K562 (cell line): ENCODE results near the gene HNRNPH1. TPM values are rescaled to one million over a fixed set of nuclear protein-coding genes. Genes with fewer than 3 reads are reported as not detected.

Source experiments
- CAMTA2 ChIP-seq: fragments of 250-450 bp; sonication (Bioruptor Pico); conservative IDR thresholded peaks from 2 replicates; pipeline ENCODE4 v1.5.1; 2022
- CBFA2T3 ChIP-seq: fragments of 450-650 bp; IDR thresholded peaks from 2 replicates; pipeline ENCODE4 v1.6.1; 2017
- CSDE1 ChIP-seq, 2 experiments: fragments of 450-650 bp; IDR thresholded peaks; 2 replicates each; pipeline ENCODE4 v1.6.1; 2016; ENCODE audit warnings: mild to moderate bottlenecking in 1 of 2
- CTBP1 ChIP-seq: fragments of 450-650 bp; IDR thresholded peaks from 2 replicates; pipeline ENCODE4 v1.6.1; 2016; ENCODE audit warnings: borderline replicate concordance
- DEAF1 ChIP-seq: fragments of 450-650 bp; formaldehyde crosslinking; IDR thresholded peaks from 2 replicates; pipeline ENCODE4 v1.4.0; 2020; ENCODE audit warnings: mild to moderate bottlenecking, moderate library complexity
- FOS ChIP-seq: IDR thresholded peaks from 3 replicates; pipeline ENCODE4 v1.6.1; 2011; ENCODE audit not compliant: insufficient read length; ENCODE audit errors: extremely low read depth
- HMBOX1 ChIP-seq: sonication (generic); IDR thresholded peaks from 2 replicates; pipeline ENCODE4 v1.6.1; 2016
- MEIS2 ChIP-seq: fragments of 450-650 bp; IDR thresholded peaks from 2 replicates; pipeline ENCODE4 v1.6.1; 2014; ENCODE audit warnings: mild to moderate bottlenecking; ENCODE audit not compliant: partially characterized antibody
- MTA2 ChIP-seq: fragments of 450-650 bp; IDR thresholded peaks from 2 replicates; pipeline ENCODE4 v1.6.1; 2016; ENCODE audit warnings: low read depth
- NR0B1 ChIP-seq: fragments of 450-650 bp; IDR thresholded peaks from one replicate; pipeline ENCODE4 v1.6.1; 2018; ENCODE audit warnings: mild to moderate bottlenecking, moderate library complexity; ENCODE audit not compliant: partially characterized antibody
- POLR2G ChIP-seq: fragments of 200-400 bp; formaldehyde crosslinking; IDR thresholded peaks from 2 replicates; pipeline ENCODE4 v1.6.1; 2017; ENCODE audit warnings: low read depth, mild to moderate bottlenecking, antibody characterized with exemption, low read length, moderate library complexity
- POLR3A ChIP-seq: IDR thresholded peaks from 2 replicates; pipeline ENCODE4 v1.6.1; 2011; ENCODE audit warnings: borderline replicate concordance, mild to moderate bottlenecking, moderate library complexity; ENCODE audit not compliant: insufficient read length, insufficient read depth; ENCODE audit errors: extremely low read depth
- SETDB1 ChIP-seq: IDR thresholded peaks from one replicate; pipeline ENCODE4 v1.6.1; 2012; ENCODE audit warnings: low read length, control low read depth, inconsistent platforms
- TSC22D4 ChIP-seq: fragments of 450-650 bp; IDR thresholded peaks from 2 replicates; pipeline ENCODE4 v1.6.1; 2016; ENCODE audit warnings: missing genetic modification characterization, missing biosample characterization, control low read depth
- YBX1 ChIP-seq: fragments of 450-650 bp; IDR thresholded peaks from 2 replicates; pipeline ENCODE4 v1.7.1; 2016; ENCODE audit warnings: mild to moderate bottlenecking
- ZBTB34 ChIP-seq: fragments of 250-450 bp; sonication (Bioruptor Pico); IDR thresholded peaks from 2 replicates; pipeline ENCODE4 v1.8.0; 2021; ENCODE audit warnings: mild to moderate bottlenecking, moderate library complexity
- ZEB2 ChIP-seq: fragments of 450-650 bp; IDR thresholded peaks from 2 replicates; pipeline ENCODE4 v1.6.1; 2016
- ZNF165 ChIP-seq: fragments of 250-450 bp; sonication (Bioruptor Pico); IDR thresholded peaks from 2 replicates; pipeline ENCODE4 v1.4.0; 2020; ENCODE audit warnings: borderline replicate concordance
- ZNF253 ChIP-seq: fragments of 250-450 bp; sonication (Bioruptor Pico); conservative IDR thresholded peaks from 2 replicates; pipeline ENCODE4 v1.6.1; 2021; ENCODE audit warnings: mild to moderate bottlenecking
- ZNF398 ChIP-seq: fragments of 250-450 bp; sonication (Bioruptor Pico); IDR thresholded peaks from 2 replicates; pipeline ENCODE4 v1.8.0; 2021; ENCODE audit warnings: moderate library complexity, mild to moderate bottlenecking, inconsistent platforms
- ZNF431 ChIP-seq: sonication (generic); formaldehyde crosslinking; IDR thresholded peaks from 2 replicates; pipeline ENCODE4 v1.8.0; 2022; ENCODE audit warnings: mild to moderate bottlenecking, missing genetic modification reagents
- ZNF780A ChIP-seq: fragments of 250-450 bp; sonication (Bioruptor Pico); IDR thresholded peaks from 2 replicates; pipeline ENCODE4 v1.5.0; 2021; ENCODE audit warnings: mild to moderate bottlenecking
- polyA plus RNA-seq, 8 experiments: library from polyadenylated mRNA; depleted of rRNA in 4 of 8; stranded (reverse) in 5 of 8; unstranded in 3 of 8; fragments of >200 nt; fragmentation: Nextera tagmentation in 2 of 8; fragmentation: Illumina TruSeq in 1 of 8; extraction: Ambion mirVana in 2 of 8; extraction: Trizol in 1 of 8; gene quantifications; 2 replicates each; pipeline versions ENCODE4 v1.2.1 to v1.2.3, GENCODE V29; 2011 to 2014; ENCODE audit warnings: inconsistent platforms in 1 of 8, missing spikeins in 1 of 8
- total RNA-seq, 7 experiments: library from RNA; depleted of rRNA in 6 of 7; stranded (reverse); fragments of >200 nt in 6 of 7; fragmentation: Illumina TruSeq in 2 of 7; extraction: Trizol in 2 of 7; gene quantifications; 2 replicates each; pipeline versions ENCODE4 v1.2.1 to v1.2.3, GENCODE V29; 2011 to 2021; ENCODE audit warnings: low replicate concordance in 1 of 7

The HNRNPH1 gene
- total and polyA plus RNA-seq, 9 of the 15 experiments (the other 6 are each of a cell fraction or from before 2014, with no cell fraction given): 103 to 656 (median 561) TPM

GRCh38 chr5:179612577-179613459, 10.7 kb downstream of the HNRNPH1 start (continued):
- TF ChIP-seq NR0B1 (no peak), ZNF165 (CRISPR knock-in tag) (no peak), ZBTB34 (CRISPR knock-in tag) (no peak), DEAF1 (CRISPR knock-in tag) (0 out of 2 replicates have a peak, but pooled peaks have one; percentile 6), POLR3A (no peak), CSDE1 (IDR thresholded peaks at IDR 0.05) (0 out of 4 replicates have a peak, but pooled peaks of 1 of the 2 experiments have one; percentile 24), YBX1 (no peak), CTBP1 (no peak), ZNF431 (CRISPR knock-in tag) (no peak), ZNF398 (CRISPR knock-in tag) (no peak), FOS (no peak), MEIS2 (peak; percentile 91), POLR2G (peak; percentile 59; the same call in 1 of the 2 replicates), TSC22D4 (tag) (no peak), ZNF780A (CRISPR knock-in tag) (peak; percentile 4; the same call in 1 of the 2 replicates), CAMTA2 (CRISPR knock-in tag) (no peak), CBFA2T3 (peak; percentile 95), SETDB1 (no peak), HMBOX1 (no peak), ZEB2 (peak; percentile 75; the same call in 1 of the 2 replicates), ZNF253 (no peak), MTA2 (peak; percentile 68)
